HepG2 (cell line): ENCODE data around the gene IPO13. TPM values are rescaled to one million over a fixed set of nuclear protein-coding genes. Genes with fewer than 3 reads are reported as not detected.

ENCODE experiments used
- CHCHD3 ChIP-seq: sonication (generic); formaldehyde crosslinking; IDR thresholded peaks from 2 replicates; pipeline ENCODE4 v1.8.0; 2022; ENCODE audit warnings: mild to moderate bottlenecking, missing genetic modification reagents, moderate library complexity
- HDAC6 ChIP-seq: fragments of 200-600 bp; sonication (generic); IDR thresholded peaks from 2 replicates; pipeline ENCODE4 v1.7.0; 2017; ENCODE audit warnings: mild to moderate bottlenecking, antibody characterized with exemption, low read length, low read depth
- HNRNPL ChIP-seq: fragments of 200-400 bp; formaldehyde crosslinking; IDR thresholded peaks from 2 replicates; pipeline ENCODE4 v1.6.1; 2017; ENCODE audit warnings: mild to moderate bottlenecking, low read depth, low read length
- KAT8 ChIP-seq: IDR thresholded peaks from 2 replicates; pipeline ENCODE4 v1.6.1; 2016; ENCODE audit warnings: missing genetic modification reagents, missing compliant biosample characterization
- MEIS2 ChIP-seq: sonication (generic); formaldehyde crosslinking; IDR thresholded peaks from 2 replicates; pipeline ENCODE4 v1.9.0; 2021; ENCODE audit warnings: mild to moderate bottlenecking, missing genetic modification reagents
- RCOR2 ChIP-seq: IDR thresholded peaks from 2 replicates; pipeline ENCODE4 v1.6.1; 2016; ENCODE audit warnings: missing biosample characterization, missing genetic modification reagents
- SKIL ChIP-seq: sonication (generic); formaldehyde crosslinking; IDR thresholded peaks from 2 replicates; pipeline ENCODE4 v1.8.0; 2022; ENCODE audit warnings: missing genetic modification reagents, mild to moderate bottlenecking, moderate library complexity, borderline replicate concordance
- SMAD1 ChIP-seq: sonication (generic); formaldehyde crosslinking; IDR thresholded peaks from 2 replicates; pipeline ENCODE4 v1.4.0; 2020; ENCODE audit warnings: missing genetic modification reagents, low read depth, mild to moderate bottlenecking, borderline replicate concordance
- ZBTB40 ChIP-seq, 2 experiments: fragments of 450-650 bp in 1 of 2; sonication (generic) in 1 of 2; formaldehyde crosslinking in 1 of 2; IDR thresholded peaks; 2 replicates each; pipeline versions ENCODE4 v1.6.1 to v1.8.0; 2016 to 2022; ENCODE audit warnings: antibody characterized with exemption in 1 of 2, mild to moderate bottlenecking in 1 of 2, missing genetic modification reagents in 1 of 2
- ZNF24 ChIP-seq: fragments of 450-650 bp; IDR thresholded peaks from 2 replicates; pipeline ENCODE4 v1.6.1; 2017; ENCODE audit warnings: antibody characterized with exemption, mild to moderate bottlenecking
- ZNF615 ChIP-seq: sonication (generic); formaldehyde crosslinking; IDR thresholded peaks from 2 replicates; pipeline ENCODE4 v1.5.0; 2020; ENCODE audit warnings: mild to moderate bottlenecking, missing genetic modification reagents, borderline replicate concordance
- ZNF800 ChIP-seq: sonication (generic); formaldehyde crosslinking; IDR thresholded peaks from 2 replicates; pipeline ENCODE4 v1.4.0; 2020; ENCODE audit warnings: missing genetic modification reagents
- polyA plus RNA-seq, 8 experiments: library from polyadenylated mRNA; depleted of rRNA in 3 of 8; stranded (reverse) in 7 of 8; unstranded in 1 of 8; fragments of >200 nt; fragmentation: Illumina TruSeq in 4 of 8; extraction: Trizol in 4 of 8; gene quantifications; 2 replicates each; pipeline versions ENCODE4 v1.2.1 to v1.2.3, GENCODE V29; 2011 to 2016; ENCODE audit warnings: low read depth in 4 of 8, missing spikeins in 1 of 8, mixed read lengths in 1 of 8; ENCODE audit not compliant: insufficient read depth in 1 of 8
- total RNA-seq, 5 experiments: library from RNA; depleted of rRNA; stranded (reverse); fragments of >200 nt; fragmentation: Illumina TruSeq; extraction: Trizol; gene quantifications; 2 replicates each; pipeline ENCODE4 v1.2.3, GENCODE V29; 2016; ENCODE audit warnings: low read depth in 1 of 5

IPO13 gene
- total and polyA plus RNA-seq, 2 of the 13 experiments (the other 11 are each of a cell fraction or from before 2014, with no cell fraction given): 12.9 to 15.6 TPM

- no peak for TF ChIP-seq ZBTB40 (IDR thresholded peaks at IDR 0.05)
- no peak for TF ChIP-seq ZBTB40 (CRISPR knock-in tag; IDR thresholded peaks at IDR 0.05)
- no peak for TF ChIP-seq SKIL
- TF ChIP-seq HNRNPL: no peak
- TF ChIP-seq MEIS2: no peak
- no peak for TF ChIP-seq HDAC6
- no peak for TF ChIP-seq ZNF24
- no peak for TF ChIP-seq CHCHD3 (CRISPR knock-in tag)
- no peak for TF ChIP-seq SMAD1 (CRISPR knock-in tag)
- TF ChIP-seq ZNF800 (CRISPR knock-in tag): no peak
- TF ChIP-seq KAT8 (CRISPR knock-in tag): no peak
- TF ChIP-seq ZNF615 (CRISPR knock-in tag): no peak
- TF ChIP-seq RCOR2 (CRISPR knock-in tag): no peak
Observed at GRCh38 chr1:43998000-43998378, 51.2 kb downstream of the IPO13 start (continued).
